Hematopoietic multipotent progenitor cell treated with erythropoietin and hydrocortisone succinate and interleukin-3 and kit ligand, for 4 days (in vitro differentiated cells): ENCODE results near the gene VPS26C.
"Not testable (repeated sequence)": the region's sequence is repeated elsewhere in the genome, so short reads cannot be mapped to it uniquely, and the experiment has no call there.

Source experiments
- DNase-seq: peaks from one replicate; pipeline ENCODE4 v3.0.0-alpha.2; 2015

The VPS26C gene

GRCh38 chr21:37267269-37268185, at the start of gene VPS26C:
TSS of gene VPS26C (minus strand) at chr21:37267334. CDS start at chr21:37267294, 40 bp downstream.
- DNase-seq = peak; percentile 100

- DNase-seq = not testable (repeated sequence)
Measured at GRCh38 chr21:37316072-37316471, 48.9 kb upstream of the VPS26C start.

- no peak for DNase-seq
Measured at GRCh38 chr21:37300114-37300751, 33.1 kb upstream of the VPS26C start.

- no peak for DNase-seq
Measured at GRCh38 chr21:37297364-37297763, 30.2 kb upstream of the VPS26C start.

- DNase-seq = no peak
Measured at GRCh38 chr21:37294679-37295078, 27.5 kb upstream of the VPS26C start.

- peak; percentile 51 for DNase-seq
Measured at GRCh38 chr21:37292941-37293340, 25.8 kb upstream of the VPS26C start.

GRCh38 chr21:37292041-37292440, 24.9 kb upstream of the VPS26C start:
- DNase-seq = no peak

GRCh38 chr21:37283191-37283710, 16.1 kb upstream of the VPS26C start:
- DNase-seq = not testable (repeated sequence)

GRCh38 chr21:37282602-37283001, 15.5 kb upstream of the VPS26C start:
- not testable (repeated sequence) for DNase-seq

- peak; percentile 35 for DNase-seq
Measured at GRCh38 chr21:37281993-37282392, 14.9 kb upstream of the VPS26C start.

GRCh38 chr21:37281579-37281978, 14.4 kb upstream of the VPS26C start:
- DNase-seq = no peak

GRCh38 chr21:37279271-37279670, 12.1 kb upstream of the VPS26C start:
- not testable (repeated sequence) for DNase-seq

- no peak for DNase-seq
Measured at GRCh38 chr21:37278199-37278598, 11.1 kb upstream of the VPS26C start.

GRCh38 chr21:37276377-37276776, 9.2 kb upstream of the VPS26C start:
- peak; percentile 73 for DNase-seq

GRCh38 chr21:37273911-37274690, 7.0 kb upstream of the VPS26C start:
- DNase-seq = no peak

GRCh38 chr21:37273440-37273839, 6.3 kb upstream of the VPS26C start:
- no peak for DNase-seq

GRCh38 chr21:37272897-37273296, 5.8 kb upstream of the VPS26C start:
- no peak for DNase-seq

- no peak for DNase-seq
Measured at GRCh38 chr21:37270576-37271365, 3.6 kb upstream of the VPS26C start.

- no peak for DNase-seq
Measured at GRCh38 chr21:37269481-37269880, 2.3 kb upstream of the VPS26C start.

- no peak for DNase-seq
Measured at GRCh38 chr21:37268186-37268503, 1.0 kb upstream of the VPS26C start.

GRCh38 chr21:37266515-37267221, 466 bp downstream of the VPS26C start:
- DNase-seq = peak; percentile 72

- DNase-seq = no peak
Measured at GRCh38 chr21:37264808-37265207, 2.3 kb downstream of the VPS26C start.
